Fibroblast of lung (primary cell): ENCODE measurements around the gene BMP7. TPM values are rescaled to one million over a fixed set of nuclear protein-coding genes. Genes with fewer than 3 reads are reported as not detected.

Experiments
- DNase-seq, 2 donors: peaks; one replicate each; pipeline versions ENCODE4 v3.0.0 to v3.0.0-alpha.2; 2010; ENCODE audit warnings: low read depth in 2 of 2
- H2AFZ ChIP-seq: 2 replicates; pipeline ENCODE4 v1.5.1; 2012; ENCODE audit warnings: low read length, control low read depth, inconsistent platforms
- H3K27ac ChIP-seq: 2 replicates; pipeline ENCODE4 v1.5.1; 2011; ENCODE audit warnings: low read length, control low read depth; ENCODE audit not compliant: insufficient read depth
- H3K27me3 ChIP-seq: 2 replicates; pipeline ENCODE4 v1.5.1; 2011; ENCODE audit warnings: mild to moderate bottlenecking, low read length; ENCODE audit not compliant: control insufficient read depth, insufficient read depth
- H3K36me3 ChIP-seq: 2 replicates; pipeline ENCODE4 v1.5.1; 2011; ENCODE audit warnings: low read length; ENCODE audit not compliant: control insufficient read depth, insufficient read depth
- H3K4me1 ChIP-seq: 2 replicates; pipeline ENCODE4 v1.5.1; 2011; ENCODE audit warnings: low read length; ENCODE audit not compliant: control insufficient read depth, insufficient read depth; ENCODE audit errors: extremely low read depth
- H3K4me2 ChIP-seq: 2 replicates; pipeline ENCODE4 v1.5.1; 2011; ENCODE audit warnings: low read length, control low read depth; ENCODE audit not compliant: insufficient read depth; ENCODE audit errors: extremely low read depth
- H3K4me3 ChIP-seq, 4 experiments: fragments of 200-600 bp in 1 of 4; sonication (generic) in 1 of 4; replicated peaks in 1 of 4; 2 replicates each; pipeline ENCODE4 v1.5.1; 2011 to 2016; ENCODE audit warnings: low read length in 4 of 4, low read depth in 3 of 4, mild to moderate bottlenecking in 3 of 4, control low read depth in 2 of 4, inconsistent platforms in 1 of 4, mixed read lengths in 1 of 4; ENCODE audit not compliant: insufficient read depth in 1 of 4; ENCODE audit errors: control extremely low read depth in 1 of 4
- H3K79me2 ChIP-seq: 2 replicates; pipeline ENCODE4 v1.5.1; 2012; ENCODE audit warnings: mild to moderate bottlenecking, low read length, inconsistent platforms; ENCODE audit not compliant: control insufficient read depth, insufficient read depth
- H3K9ac ChIP-seq: 2 replicates; pipeline ENCODE4 v1.5.1; 2011; ENCODE audit warnings: mild to moderate bottlenecking, low read length, control low read depth; ENCODE audit not compliant: insufficient read depth
- H3K9me3 ChIP-seq: 2 replicates; pipeline ENCODE4 v1.5.1; 2012; ENCODE audit warnings: low read depth, low read length; ENCODE audit not compliant: control insufficient read depth, insufficient read depth
- H4K20me1 ChIP-seq: 2 replicates; pipeline ENCODE4 v1.5.1; 2011; ENCODE audit warnings: low read length; ENCODE audit not compliant: control insufficient read depth, insufficient read depth; ENCODE audit errors: extremely low read depth
- EZH2 ChIP-seq: IDR thresholded peaks from 2 replicates; pipeline ENCODE4 v1.5.1; 2012; ENCODE audit warnings: low read length, control low read depth, mild to moderate bottlenecking; ENCODE audit errors: missing control alignments
- polyA plus RNA-seq, 2 donors: library from polyadenylated mRNA; depleted of rRNA in 1 of 2; stranded (reverse) in 1 of 2; unstranded in 1 of 2; fragments of >200 nt; gene quantifications; 2 replicates each; pipeline ENCODE4 v1.2.1, GENCODE V29; 2011 to 2012; ENCODE audit warnings: missing spikeins in 1 of 2
- total RNA-seq: library from RNA; depleted of rRNA; stranded (reverse); fragments of >200 nt; gene quantifications from 2 replicates; pipeline ENCODE4 v1.2.1, GENCODE V29; 2014
- TF ChIP-seq, protein P1 (sequence below), 2 donors: IDR thresholded peaks in 1 of 2; conservative IDR thresholded peaks in 1 of 2; 1 replicate in 1 of 2; 2 replicates in 1 of 2; pipeline ENCODE4 v1.5.1; 2011 to 2012; ENCODE audit warnings: low read length in 2 of 2, control low read depth in 1 of 2, inconsistent platforms in 1 of 2, low read depth in 1 of 2, mild to moderate bottlenecking in 1 of 2

Gene BMP7
- total and polyA plus RNA-seq, 2 donors (not counting 1 experiment from before 2014, with no cell fraction given): not detected

DNA sequence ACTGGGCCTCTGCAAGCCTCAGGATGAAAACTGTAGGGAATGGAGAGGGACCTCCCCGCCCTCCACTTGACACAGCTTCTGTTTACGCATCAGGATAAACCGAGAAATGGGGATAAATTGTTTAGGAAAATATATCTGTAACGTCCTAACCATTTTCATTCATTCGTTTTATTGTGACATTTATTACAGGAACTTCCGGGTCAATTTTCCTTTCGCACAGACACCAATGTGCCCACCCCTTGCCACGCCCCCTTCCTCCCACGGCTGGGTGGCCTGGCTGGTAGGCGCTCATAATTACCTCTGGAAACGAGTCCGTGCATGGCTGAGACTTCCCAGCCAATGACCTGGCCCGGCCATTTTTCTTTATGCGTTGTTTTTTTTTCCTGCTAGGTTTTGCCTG lies 96.1 kb downstream of the BMP7 start:
- no peak overlapping the region for H3K27ac ChIP-seq
- H3K36me3 ChIP-seq: no peaks in the 10 kb centered on the region
- TF ChIP-seq EZH2: no peak
- no peaks in the 10 kb centered on the region for H3K4me1 ChIP-seq
- H3K27me3 ChIP-seq: no peaks in the 10 kb centered on the region
- no peak overlapping the region for H3K4me2 ChIP-seq
- no peak for DNase-seq
- H3K9ac ChIP-seq: no peak overlapping the region
- H3K9me3 ChIP-seq: no peaks in the 10 kb centered on the region
- H4K20me1 ChIP-seq: no peaks in the 10 kb centered on the region
- no peaks in the 10 kb centered on the region for H3K79me2 ChIP-seq
- no peak overlapping the region for H2AFZ ChIP-seq
- no peak overlapping the region for H3K4me3 ChIP-seq

DNA sequence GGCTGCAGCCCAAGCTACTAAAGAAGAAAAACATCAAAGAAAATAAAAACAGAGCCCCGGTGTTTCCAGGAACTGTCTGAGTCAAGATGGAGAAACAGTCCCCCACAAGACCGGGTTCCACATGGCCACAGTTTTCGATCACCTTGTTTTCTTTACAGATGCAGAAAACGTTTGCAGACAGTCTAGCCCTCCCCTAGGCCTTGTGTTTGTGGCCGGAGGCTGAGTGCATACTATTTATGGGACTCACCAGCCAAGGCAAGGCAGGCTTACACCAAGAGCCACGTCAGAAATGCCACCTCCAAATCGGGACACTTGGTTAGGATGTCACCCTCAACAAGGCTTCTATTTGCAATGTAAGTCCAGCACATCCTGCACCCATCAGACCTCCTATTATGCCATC lies 97.3 kb downstream of the BMP7 start:
- H3K4me2 ChIP-seq: no peak overlapping the region
- no peak overlapping the region for H3K4me3 ChIP-seq
- H3K27me3 ChIP-seq: no peaks in the 10 kb centered on the region
- H3K9me3 ChIP-seq: no peaks in the 10 kb centered on the region
- H3K4me1 ChIP-seq: no peaks in the 10 kb centered on the region
- no peak overlapping the region for H3K9ac ChIP-seq
- no peak for DNase-seq
- no peaks in the 10 kb centered on the region for H3K36me3 ChIP-seq
- H3K27ac ChIP-seq: no peak overlapping the region
- TF ChIP-seq, protein P1, sequence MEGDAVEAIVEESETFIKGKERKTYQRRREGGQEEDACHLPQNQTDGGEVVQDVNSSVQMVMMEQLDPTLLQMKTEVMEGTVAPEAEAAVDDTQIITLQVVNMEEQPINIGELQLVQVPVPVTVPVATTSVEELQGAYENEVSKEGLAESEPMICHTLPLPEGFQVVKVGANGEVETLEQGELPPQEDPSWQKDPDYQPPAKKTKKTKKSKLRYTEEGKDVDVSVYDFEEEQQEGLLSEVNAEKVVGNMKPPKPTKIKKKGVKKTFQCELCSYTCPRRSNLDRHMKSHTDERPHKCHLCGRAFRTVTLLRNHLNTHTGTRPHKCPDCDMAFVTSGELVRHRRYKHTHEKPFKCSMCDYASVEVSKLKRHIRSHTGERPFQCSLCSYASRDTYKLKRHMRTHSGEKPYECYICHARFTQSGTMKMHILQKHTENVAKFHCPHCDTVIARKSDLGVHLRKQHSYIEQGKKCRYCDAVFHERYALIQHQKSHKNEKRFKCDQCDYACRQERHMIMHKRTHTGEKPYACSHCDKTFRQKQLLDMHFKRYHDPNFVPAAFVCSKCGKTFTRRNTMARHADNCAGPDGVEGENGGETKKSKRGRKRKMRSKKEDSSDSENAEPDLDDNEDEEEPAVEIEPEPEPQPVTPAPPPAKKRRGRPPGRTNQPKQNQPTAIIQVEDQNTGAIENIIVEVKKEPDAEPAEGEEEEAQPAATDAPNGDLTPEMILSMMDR (conservative IDR thresholded peaks at IDR 0.05 in 1 of 2, IDR thresholded peaks at IDR 0.05 in 1 of 2; ENCODE audit: low read depth in 1 of 2, low read length in 2 of 2): no peak
- TF ChIP-seq EZH2: no peak
- H3K79me2 ChIP-seq: no peaks in the 10 kb centered on the region
- H4K20me1 ChIP-seq: no peaks in the 10 kb centered on the region
- H2AFZ ChIP-seq: no peak overlapping the region

DNA sequence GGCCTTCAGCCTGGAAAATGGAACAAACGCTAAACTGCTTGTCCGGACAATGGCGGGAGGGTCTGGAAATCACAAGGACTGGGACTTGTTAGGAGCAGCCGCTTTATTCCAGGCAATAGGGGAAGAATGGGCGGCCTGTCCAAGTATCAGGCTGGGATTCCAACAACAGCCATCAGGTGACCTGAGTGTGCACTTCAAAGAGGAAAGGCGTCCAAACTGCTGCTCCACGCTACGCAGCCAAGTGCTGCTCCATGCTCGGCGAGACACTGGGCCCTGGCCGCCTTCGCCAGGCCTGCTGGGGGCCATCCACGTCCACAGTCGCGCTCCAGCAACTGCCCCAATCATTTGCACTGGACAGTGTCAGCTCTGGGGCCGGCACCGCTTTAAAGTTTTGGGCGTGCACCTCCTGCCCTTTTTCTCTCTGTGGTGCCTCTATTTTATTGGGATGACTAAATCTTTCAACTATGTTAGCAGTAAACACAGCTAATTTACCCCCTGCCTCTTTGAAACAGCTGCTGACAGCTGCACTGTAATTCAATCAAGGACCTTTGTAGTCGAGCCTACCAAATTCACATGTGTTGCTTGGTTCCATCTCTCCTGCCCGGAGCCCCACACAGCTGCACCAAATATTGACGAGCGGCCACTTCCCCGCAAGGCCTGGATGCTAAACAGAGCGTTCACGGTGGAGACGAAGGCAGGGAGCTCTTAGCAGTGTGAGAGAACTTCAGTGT lies 98.3 kb downstream of the BMP7 start:
- Histone ChIP-seq H3K9ac (no peak overlapping the region), H3K79me2 (no peaks in the 10 kb centered on the region), H3K4me2 (no peak overlapping the region), H3K36me3 (no peaks in the 10 kb centered on the region), H2AFZ (no peak overlapping the region), H3K4me1 (no peaks in the 10 kb centered on the region), H3K27me3 (no peaks in the 10 kb centered on the region), H3K9me3 (no peaks in the 10 kb centered on the region), H3K4me3 (no peak overlapping the region), H3K27ac (no peak overlapping the region), H4K20me1 (no peaks in the 10 kb centered on the region)
- peak in 1 of 2 donors; percentile 38 for DNase-seq
- TF ChIP-seq, protein P1 (conservative IDR thresholded peaks at IDR 0.05 in 1 of 2, IDR thresholded peaks at IDR 0.05 in 1 of 2; ENCODE audit: low read depth in 1 of 2, low read length in 2 of 2): no peak
- TF ChIP-seq EZH2: no peak
